GM12873 (cell line): ENCODE data around the gene BLOC1S5.
A peak's percentile ranks its signal among the peaks of the same experiment; 100 is the strongest.

Source experiments
- CTCF ChIP-seq: IDR thresholded peaks from 2 replicates; pipeline ENCODE4 v1.5.1; 2012; ENCODE audit warnings: low read depth, mild to moderate bottlenecking, moderate library complexity, low read length, control low read depth; ENCODE audit not compliant: insufficient read depth; ENCODE audit errors: missing control alignments

The BLOC1S5 gene

GRCh38 chr6:8070718-8071117, 6.5 kb upstream of the BLOC1S5 start:
- TF ChIP-seq CTCF: no peak

GRCh38 chr6:8069631-8070284, 5.6 kb upstream of the BLOC1S5 start:
- TF ChIP-seq CTCF: no peak

- no peak for TF ChIP-seq CTCF
These were observed 5.0 kb upstream of the BLOC1S5 start for GRCh38 chr6:8069151-8069550.

- peak; percentile 44 for TF ChIP-seq CTCF
These were observed 1.9 kb upstream of the BLOC1S5 start for GRCh38 chr6:8066108-8066507.

GRCh38 chr6:8065519-8065911, 1.3 kb upstream of the BLOC1S5 start:
- no peak for TF ChIP-seq CTCF

GRCh38 chr6:8064638-8065518, 689 bp upstream of the BLOC1S5 start:
- no peak for TF ChIP-seq CTCF

GRCh38 chr6:8061736-8062135, 2.5 kb downstream of the BLOC1S5 start:
- TF ChIP-seq CTCF: no peak
